GM23338 (cell line): ENCODE results near the gene ARID4B. TPM values are rescaled to one million over a fixed set of nuclear protein-coding genes. Genes with fewer than 3 reads are reported as not detected.

Experiments
- ATAC-seq: fragments of 200-7000 bp; cut with Tn5 transposase; 3 replicates; pipeline ENCODE4 v1.9.1; 2020
- DNase-seq: peaks from one replicate; pipeline ENCODE4 v3.0.0-alpha.2; 2015; ENCODE audit warnings: low spot score
- H2AFZ ChIP-seq: fragments of 200-600 bp; sonication (generic); 2 replicates; pipeline ENCODE4 v1.8.0; 2016; ENCODE audit warnings: antibody characterized with exemption, mild to moderate bottlenecking, moderate library complexity
- H3F3A ChIP-seq: fragments of 200-600 bp; sonication (generic); replicated peaks from 2 replicates; pipeline ENCODE4 v1.8.0; 2017; ENCODE audit warnings: antibody characterized with exemption, mixed run types, low read depth
- H3K27ac ChIP-seq: fragments of 200-600 bp; sonication (generic); 2 replicates; pipeline ENCODE4 v1.6.1; 2016; ENCODE audit warnings: low read depth
- H3K27me3 ChIP-seq: fragments of 200-600 bp; sonication (generic); 2 replicates; pipeline ENCODE4 v1.8.0; 2016; ENCODE audit warnings: mild to moderate bottlenecking, mixed run types, moderate library complexity; ENCODE audit not compliant: insufficient read depth
- H3K36me3 ChIP-seq: fragments of 200-600 bp; sonication (generic); 2 replicates; pipeline ENCODE4 v1.8.0; 2016; ENCODE audit warnings: mild to moderate bottlenecking; ENCODE audit not compliant: insufficient read depth
- H3K4me1 ChIP-seq: fragments of 200-600 bp; sonication (generic); 2 replicates; pipeline ENCODE4 v1.8.0; 2016; ENCODE audit warnings: mild to moderate bottlenecking, moderate library complexity; ENCODE audit not compliant: insufficient read depth
- H3K4me2 ChIP-seq: fragments of 200-600 bp; sonication (generic); 2 replicates; pipeline ENCODE4 v1.7.1; 2017; ENCODE audit warnings: mixed run types
- H3K4me3 ChIP-seq: fragments of 200-600 bp; sonication (generic); 2 replicates; pipeline ENCODE4 v1.6.1; 2016; ENCODE audit warnings: mixed run types
- H3K79me2 ChIP-seq: fragments of 200-600 bp; sonication (generic); replicated peaks from 2 replicates; pipeline ENCODE4 v1.8.0; 2017; ENCODE audit warnings: mild to moderate bottlenecking; ENCODE audit not compliant: insufficient read depth
- H3K9me2 ChIP-seq: fragments of 200-600 bp; sonication (generic); 2 replicates; pipeline ENCODE4 v1.8.0; 2017; ENCODE audit not compliant: insufficient read depth
- H4K20me1 ChIP-seq: fragments of 200-600 bp; sonication (generic); replicated peaks from 2 replicates; pipeline ENCODE4 v1.8.0; 2017; ENCODE audit warnings: mild to moderate bottlenecking; ENCODE audit not compliant: insufficient read depth
- H3K27ac Mint-ChIP-seq: 2 replicates; pipeline ENCODE4 v1.8.0; 2020; ENCODE audit warnings: inconsistent platforms, mild to moderate bottlenecking, moderate library complexity, mixed read lengths
- H3K27me3 Mint-ChIP-seq: 3 replicates; pipeline ENCODE4 v1.8.0; 2022; ENCODE audit warnings: low read depth, mild to moderate bottlenecking, moderate library complexity, mixed read lengths, inconsistent platforms; ENCODE audit not compliant: insufficient read depth, poor library complexity
- H3K36me3 Mint-ChIP-seq: 3 replicates; pipeline ENCODE4 v1.8.0; 2021; ENCODE audit warnings: low read depth, mild to moderate bottlenecking, inconsistent platforms, moderate library complexity, mixed read lengths
- H3K4me1 Mint-ChIP-seq: 3 replicates; pipeline ENCODE4 v1.8.0; 2020; ENCODE audit warnings: mild to moderate bottlenecking, inconsistent platforms, mixed read lengths
- H3K4me3 Mint-ChIP-seq: 3 replicates; pipeline ENCODE4 v1.8.0; 2021; ENCODE audit warnings: moderate library complexity, mild to moderate bottlenecking, inconsistent platforms, mixed read lengths
- H3K9me3 Mint-ChIP-seq: 3 replicates; pipeline ENCODE4 v1.8.0; 2020; ENCODE audit warnings: moderate library complexity, mild to moderate bottlenecking, inconsistent platforms, mixed read lengths
- CREB1 ChIP-seq: fragments of 250-450 bp; sonication (Bioruptor Pico); IDR thresholded peaks from 2 replicates; pipeline ENCODE4 v1.5.0; 2020; ENCODE audit warnings: low read depth, mild to moderate bottlenecking, moderate library complexity
- CTCF ChIP-seq, 2 experiments: fragments of 200-600 bp in 1 of 2; sonication (generic) in 1 of 2; conservative IDR thresholded peaks; 2 replicates each; pipeline versions ENCODE4 v1.5.1 to v1.6.1; 2016 to 2017; ENCODE audit warnings: antibody characterized with exemption in 2 of 2, low read depth in 2 of 2, mild to moderate bottlenecking in 2 of 2, moderate library complexity in 1 of 2
- ETS1 ChIP-seq: IDR thresholded peaks from 2 replicates; pipeline ENCODE4 v1.6.1; 2016; ENCODE audit warnings: antibody characterized with exemption
- EZH2 ChIP-seq: fragments of 200-600 bp; sonication (generic); IDR thresholded peaks from one replicate; pipeline ENCODE4 v1.8.0; 2017; ENCODE audit warnings: antibody characterized with exemption, mild to moderate bottlenecking, low read depth; ENCODE audit not compliant: unreplicated experiment
- EZH2phosphoT487 ChIP-seq: fragments of 200-600 bp; sonication (generic); IDR thresholded peaks from one replicate; pipeline ENCODE4 v1.8.1; 2018; ENCODE audit warnings: antibody characterized with exemption; ENCODE audit not compliant: unreplicated experiment
- JUNB ChIP-seq: IDR thresholded peaks from one replicate; pipeline ENCODE4 v1.6.1; 2016; ENCODE audit warnings: antibody characterized with exemption; ENCODE audit not compliant: unreplicated experiment
- NANOG ChIP-seq: IDR thresholded peaks from 2 replicates; pipeline ENCODE4 v1.6.1; 2016; ENCODE audit warnings: antibody characterized with exemption, borderline replicate concordance
- POLR2AphosphoS5 ChIP-seq: IDR thresholded peaks from 2 replicates; pipeline ENCODE4 v1.6.1; 2016; ENCODE audit warnings: antibody characterized with exemption, low read depth
- REST ChIP-seq: IDR thresholded peaks from one replicate; pipeline ENCODE4 v1.6.1; 2018; ENCODE audit warnings: antibody characterized with exemption; ENCODE audit not compliant: unreplicated experiment
- STAT1 ChIP-seq: IDR thresholded peaks from one replicate; pipeline ENCODE4 v1.6.1; 2016; ENCODE audit warnings: antibody characterized with exemption; ENCODE audit not compliant: unreplicated experiment
- ZNF114 ChIP-seq: fragments of 250-450 bp; sonication (Bioruptor Pico); IDR thresholded peaks from 2 replicates; pipeline ENCODE4 v1.5.0; 2020; ENCODE audit warnings: mild to moderate bottlenecking, moderate library complexity
- ZNF331 ChIP-seq: fragments of 250-450 bp; sonication (Bioruptor Pico); IDR thresholded peaks from 2 replicates; pipeline ENCODE4 v1.5.0; 2020; ENCODE audit warnings: low read depth, mild to moderate bottlenecking, moderate library complexity
- polyA plus RNA-seq: library from polyadenylated mRNA; unstranded; fragments of >200 nt; fragmentation: Nextera tagmentation; extraction: Ambion mirVana; gene quantifications from 2 replicates; pipeline ENCODE4 v1.2.1, GENCODE V29; 2016
- total RNA-seq: library from RNA; depleted of rRNA; stranded (reverse); fragments of >200 nt; shearing (Covaris generic); gene quantifications from 2 replicates; pipeline ENCODE4 v1.2.3, GENCODE V29; 2014

ARID4B gene
- total and polyA plus RNA-seq, 2 experiments from 2014 or later = 25.1 to 59.8 TPM

GRCh38 chr1:235304549-235305451 lies 23.2 kb downstream of the ARID4B start:
- no peaks in the 10 kb centered on the region for H3K9me2 ChIP-seq
- peaks cover 5% of the 10 kb centered on the region; the same call in 2 of the 3 replicates for H3K4me1 Mint-ChIP-seq
- TF ChIP-seq EZH2 = no peak
- no peak for TF ChIP-seq NANOG
- no peak for TF ChIP-seq ETS1
- no peak for TF ChIP-seq ZNF114 (CRISPR knock-in tag)
- TF ChIP-seq CREB1 (CRISPR knock-in tag) = no peak
- no peak for TF ChIP-seq CTCF (conservative IDR thresholded peaks at IDR 0.05; ENCODE audit: low read depth in 2 of 2)
- H3K4me3 Mint-ChIP-seq = no peak overlapping the region
- H3K27me3 Mint-ChIP-seq = no peaks in the 10 kb centered on the region
- H3K4me3 ChIP-seq = no peak overlapping the region
- ATAC-seq (no peak), DNase-seq (no peak)
- H3K27ac ChIP-seq = peak overlapping the region; percentile 32; the same call in 1 of the 2 replicates
- no peaks in the 10 kb centered on the region for H3K36me3 ChIP-seq
- peaks cover 9% of the 10 kb centered on the region; the same call in 2 of the 3 replicates for H3K9me3 Mint-ChIP-seq
- H3K79me2 ChIP-seq = peaks cover 94% of the 10 kb centered on the region
- 0 out of 2 replicates have a peak, but pooled peaks cover 6% of the 10 kb centered on the region for H3F3A ChIP-seq
- peaks cover 33% of the 10 kb centered on the region for H4K20me1 ChIP-seq
- no peak overlapping the region for H3K4me2 ChIP-seq
- H3K36me3 Mint-ChIP-seq = peaks cover 30% of the 10 kb centered on the region
- H3K27me3 ChIP-seq = no peaks in the 10 kb centered on the region
- no peak overlapping the region for H2AFZ ChIP-seq
- H3K27ac Mint-ChIP-seq = no peak overlapping the region; the same call in 1 of the 2 replicates
- H3K4me1 ChIP-seq = 0 out of 2 replicates have a peak, but pooled peaks cover 4% of the 10 kb centered on the region

- Mint-ChIP-seq H3K36me3 (peaks cover 19% of the 10 kb centered on the region), H3K4me1 (peaks cover 5% of the 10 kb centered on the region; the same call in 2 of the 3 replicates), H3K27me3 (no peaks in the 10 kb centered on the region), H3K9me3 (0 out of 3 replicates have a peak, but pooled peaks cover under 1% of the 10 kb centered on the region), H3K27ac (no peak overlapping the region), H3K4me3 (no peak overlapping the region)
- Histone ChIP-seq H3K4me3 (no peak overlapping the region), H3F3A (0 out of 2 replicates have a peak, but pooled peaks cover 6% of the 10 kb centered on the region), H3K27me3 (no peaks in the 10 kb centered on the region), H3K9me2 (no peaks in the 10 kb centered on the region), H4K20me1 (peaks cover 42% of the 10 kb centered on the region), H3K36me3 (no peaks in the 10 kb centered on the region), H3K4me2 (no peak overlapping the region), H2AFZ (no peak overlapping the region), H3K4me1 (0 out of 2 replicates have a peak, but pooled peaks cover 4% of the 10 kb centered on the region), H3K27ac (no peak overlapping the region; the same call in 1 of the 2 replicates), H3K79me2 (peaks cover 100% of the 10 kb centered on the region)
- ATAC-seq = no peak
- DNase-seq = no peak
- TF ChIP-seq ZNF114 (CRISPR knock-in tag) = no peak
- no peak for TF ChIP-seq EZH2phosphoT487
- TF ChIP-seq NANOG = no peak
- TF ChIP-seq REST = no peak
- no peak for TF ChIP-seq STAT1
- no peak for TF ChIP-seq EZH2
- TF ChIP-seq ZNF331 (CRISPR knock-in tag) = no peak
- no peak for TF ChIP-seq CTCF (conservative IDR thresholded peaks at IDR 0.05; ENCODE audit: low read depth in 2 of 2)
- no peak for TF ChIP-seq ETS1
- TF ChIP-seq JUNB = no peak
- no peak for TF ChIP-seq POLR2AphosphoS5
Measured at GRCh38 chr1:235302143-235302542, 25.8 kb downstream of the ARID4B start.
